ENCODE data around the gene LDB2. TPM values are rescaled to one million over a fixed set of nuclear protein-coding genes. Genes with fewer than 3 reads are reported as not detected.

Gene LDB2
- total and polyA plus RNA-seq, 2 donors from 2014 or later: 26.9 to 59.9 TPM

- no peaks in the 10 kb centered on the region for H3K36me3 ChIP-seq (ENCODE audit: control insufficient read depth in 2 of 3, insufficient read depth in 3 of 3, low read length in 3 of 3)
- peaks cover 0 to 1% (median 0%) of the 10 kb centered on the region in 3 donors for H3K9me3 ChIP-seq (ENCODE audit: control insufficient read depth in 2 of 3, insufficient read depth in 1 of 3, low read length in 3 of 3)
- DNase-seq (no peak), FAIRE-seq (no peak)
- no peak overlapping the region for H3K9ac ChIP-seq (ENCODE audit: low read length in 3 of 3)
- H3K4me1 ChIP-seq (ENCODE audit: control insufficient read depth in 2 of 3, insufficient read depth in 2 of 3, low read depth in 1 of 3, low read length in 3 of 3): peaks cover 0 to 6% (median 2%) of the 10 kb centered on the region in 3 donors
- H3K27ac ChIP-seq (ENCODE audit: low read depth in 2 of 2, low read length in 2 of 2): no peak overlapping the region
- no peak overlapping the region for H3K4me3 ChIP-seq (ENCODE audit: low read length in 3 of 3)
- no peaks in the 10 kb centered on the region for H3K27me3 ChIP-seq (ENCODE audit: control insufficient read depth, insufficient read depth, low read length)
- no peak for TF ChIP-seq CTCF (IDR thresholded peaks at IDR 0.05; ENCODE audit: borderline replicate concordance, extremely low read depth, insufficient read depth)
- intact Hi-C loops (cut with DNase I): no loop called here
Measured at GRCh38 chr4:16692524-16692923, 205.9 kb downstream of the LDB2 start.

- intact Hi-C loops (cut with DNase I): no loop called here
- Histone ChIP-seq H3K27me3 (ENCODE audit: control insufficient read depth, insufficient read depth, low read length) (no peaks in the 10 kb centered on the region), H3K4me3 (ENCODE audit: low read length in 3 of 3) (no peak overlapping the region), H3K9ac (ENCODE audit: low read length in 3 of 3) (no peak overlapping the region), H3K36me3 (ENCODE audit: control insufficient read depth in 2 of 3, insufficient read depth in 3 of 3, low read length in 3 of 3) (no peaks in the 10 kb centered on the region), H3K27ac (ENCODE audit: low read depth in 2 of 2, low read length in 2 of 2) (no peak overlapping the region), H3K9me3 (ENCODE audit: control insufficient read depth in 2 of 3, insufficient read depth in 1 of 3, low read length in 3 of 3) (peaks cover 0 to 1% (median 0%) of the 10 kb centered on the region in 3 donors), H3K4me1 (ENCODE audit: control insufficient read depth in 2 of 3, insufficient read depth in 2 of 3, low read depth in 1 of 3, low read length in 3 of 3) (peaks cover 0 to 6% (median 2%) of the 10 kb centered on the region in 3 donors)
- DNase-seq: no peak
- no peak for FAIRE-seq
- no peak for TF ChIP-seq CTCF (IDR thresholded peaks at IDR 0.05; ENCODE audit: borderline replicate concordance, extremely low read depth, insufficient read depth)
Measured at GRCh38 chr4:16692046-16692445, 206.4 kb downstream of the LDB2 start.

- no peak for FAIRE-seq
- no peak for TF ChIP-seq CTCF (IDR thresholded peaks at IDR 0.05; ENCODE audit: borderline replicate concordance, extremely low read depth, insufficient read depth)
- Histone ChIP-seq H3K27ac (ENCODE audit: low read depth in 2 of 2, low read length in 2 of 2) (no peak overlapping the region), H3K9me3 (ENCODE audit: control insufficient read depth in 2 of 3, insufficient read depth in 1 of 3, low read length in 3 of 3) (peaks cover 0 to 1% (median 0%) of the 10 kb centered on the region in 3 donors), H3K4me1 (ENCODE audit: control insufficient read depth in 2 of 3, insufficient read depth in 2 of 3, low read depth in 1 of 3, low read length in 3 of 3) (peaks cover 0 to 6% (median 2%) of the 10 kb centered on the region in 3 donors), H3K9ac (ENCODE audit: low read length in 3 of 3) (no peak overlapping the region), H3K27me3 (ENCODE audit: control insufficient read depth, insufficient read depth, low read length) (no peaks in the 10 kb centered on the region), H3K36me3 (ENCODE audit: control insufficient read depth in 2 of 3, insufficient read depth in 3 of 3, low read length in 3 of 3) (no peaks in the 10 kb centered on the region), H3K4me3 (ENCODE audit: low read length in 3 of 3) (no peak overlapping the region)
- no peak for DNase-seq
- intact Hi-C loops (cut with DNase I): no loop called here
Measured at GRCh38 chr4:16691450-16691849, 207.0 kb downstream of the LDB2 start.

GRCh38 chr4:16687845-16688244 is 210.6 kb downstream of the LDB2 start:
- Histone ChIP-seq H3K4me1 (ENCODE audit: control insufficient read depth in 2 of 3, insufficient read depth in 2 of 3, low read depth in 1 of 3, low read length in 3 of 3) (peaks cover 0 to 3% (median 2%) of the 10 kb centered on the region in 3 donors), H3K9me3 (ENCODE audit: control insufficient read depth in 2 of 3, insufficient read depth in 1 of 3, low read length in 3 of 3) (peaks cover 0 to 1% (median 0%) of the 10 kb centered on the region in 3 donors), H3K27me3 (ENCODE audit: control insufficient read depth, insufficient read depth, low read length) (no peaks in the 10 kb centered on the region), H3K36me3 (ENCODE audit: control insufficient read depth in 2 of 3, insufficient read depth in 3 of 3, low read length in 3 of 3) (no peaks in the 10 kb centered on the region), H3K27ac (ENCODE audit: low read depth in 2 of 2, low read length in 2 of 2) (no peak overlapping the region), H3K4me3 (ENCODE audit: low read length in 3 of 3) (no peak overlapping the region), H3K9ac (ENCODE audit: low read length in 3 of 3) (no peak overlapping the region)
- no peak for DNase-seq
- no peak for FAIRE-seq
- intact Hi-C loops (cut with DNase I): no loop called here
- no peak for TF ChIP-seq CTCF (IDR thresholded peaks at IDR 0.05; ENCODE audit: borderline replicate concordance, extremely low read depth, insufficient read depth)

All from kidney (tissue), 14 donors.